Omental fat pad (tissue), 4 donors: ENCODE results near the gene CUX1. TPM values are rescaled to one million over a fixed set of nuclear protein-coding genes. Genes with fewer than 3 reads are reported as not detected.

Experiments
- ATAC-seq: fragments of 150-250 bp; one replicate; pipeline ENCODE4 v1.9.1; 2016; ENCODE audit warnings: mild to moderate bottlenecking, moderate library complexity; ENCODE audit not compliant: low FRiP score
- DNase-seq: peaks from one replicate; pipeline ENCODE4 v3.0.0-alpha.2; 2019; ENCODE audit warnings: low spot score
- total RNA-seq, 4 donors: library from RNA; depleted of rRNA; stranded (reverse); fragments of >200 nt; gene quantifications; one replicate each; pipeline ENCODE4 v1.1.0, GENCODE V29; 2016
- TF ChIP-seq, protein P1 (sequence below), 3 donors: fragments of 450-650 bp; IDR thresholded peaks; one replicate each; pipeline ENCODE4 v1.5.1; 2016 to 2017; ENCODE audit warnings: antibody characterized with exemption in 3 of 3, mild to moderate bottlenecking in 3 of 3, moderate library complexity in 2 of 3

CUX1 gene
- total RNA-seq, 4 donors from 2014 or later: 67.6 to 141 (median 75.7) TPM

DNA sequence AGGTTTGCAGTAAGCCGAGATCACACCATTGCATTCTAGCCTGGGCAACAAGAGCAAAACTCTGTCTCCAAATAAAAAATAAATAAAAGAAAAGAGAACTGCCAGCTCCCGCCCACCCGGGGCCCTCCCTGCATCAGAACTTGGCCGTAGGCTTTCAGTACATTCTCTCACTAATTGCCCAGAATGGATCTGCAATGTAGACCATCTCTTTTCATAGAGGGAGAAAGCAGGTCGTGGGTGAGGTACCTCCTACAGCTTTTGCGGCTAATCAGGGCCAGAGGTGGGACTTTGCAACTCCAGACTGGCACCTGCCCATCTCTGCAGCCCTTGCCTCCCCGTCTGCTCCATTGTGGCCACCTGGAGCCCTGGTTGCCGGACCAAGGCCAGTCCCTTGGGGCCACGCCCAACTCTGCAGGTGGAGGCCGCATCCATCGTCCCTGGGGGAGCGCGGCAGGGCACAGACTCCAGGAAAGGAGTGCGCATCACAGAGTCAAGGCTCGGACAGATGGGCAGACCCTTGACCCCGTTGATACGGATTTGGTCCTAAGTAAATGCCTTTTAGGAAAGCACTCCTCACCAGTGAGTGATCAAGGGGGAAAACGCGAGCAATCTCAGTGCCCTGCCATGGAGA lies 290.2 kb downstream of the CUX1 start:
- TF ChIP-seq, protein P1, sequence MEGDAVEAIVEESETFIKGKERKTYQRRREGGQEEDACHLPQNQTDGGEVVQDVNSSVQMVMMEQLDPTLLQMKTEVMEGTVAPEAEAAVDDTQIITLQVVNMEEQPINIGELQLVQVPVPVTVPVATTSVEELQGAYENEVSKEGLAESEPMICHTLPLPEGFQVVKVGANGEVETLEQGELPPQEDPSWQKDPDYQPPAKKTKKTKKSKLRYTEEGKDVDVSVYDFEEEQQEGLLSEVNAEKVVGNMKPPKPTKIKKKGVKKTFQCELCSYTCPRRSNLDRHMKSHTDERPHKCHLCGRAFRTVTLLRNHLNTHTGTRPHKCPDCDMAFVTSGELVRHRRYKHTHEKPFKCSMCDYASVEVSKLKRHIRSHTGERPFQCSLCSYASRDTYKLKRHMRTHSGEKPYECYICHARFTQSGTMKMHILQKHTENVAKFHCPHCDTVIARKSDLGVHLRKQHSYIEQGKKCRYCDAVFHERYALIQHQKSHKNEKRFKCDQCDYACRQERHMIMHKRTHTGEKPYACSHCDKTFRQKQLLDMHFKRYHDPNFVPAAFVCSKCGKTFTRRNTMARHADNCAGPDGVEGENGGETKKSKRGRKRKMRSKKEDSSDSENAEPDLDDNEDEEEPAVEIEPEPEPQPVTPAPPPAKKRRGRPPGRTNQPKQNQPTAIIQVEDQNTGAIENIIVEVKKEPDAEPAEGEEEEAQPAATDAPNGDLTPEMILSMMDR (IDR thresholded peaks at IDR 0.05): no peak
- no peak for DNase-seq

GRCh38 chr7:102111061-102112041 lies 293.9 kb downstream of the CUX1 start:
- ATAC-seq (peak; percentile 63), DNase-seq (no peak)
- TF ChIP-seq, protein P1 (IDR thresholded peaks at IDR 0.05): no peak

More for the DNA sequence above, 290.2 kb downstream of the CUX1 start:
- no peak for ATAC-seq

GRCh38 chr7:102115181-102115580 lies 297.8 kb downstream of the CUX1 start:
- TF ChIP-seq, protein P1 (IDR thresholded peaks at IDR 0.05): no peak
- no peak for ATAC-seq
- DNase-seq: no peak

GRCh38 chr7:102115931-102116330 lies 298.5 kb downstream of the CUX1 start:
- no peak for DNase-seq
- TF ChIP-seq, protein P1 (IDR thresholded peaks at IDR 0.05): no peak
- no peak for ATAC-seq

DNA sequence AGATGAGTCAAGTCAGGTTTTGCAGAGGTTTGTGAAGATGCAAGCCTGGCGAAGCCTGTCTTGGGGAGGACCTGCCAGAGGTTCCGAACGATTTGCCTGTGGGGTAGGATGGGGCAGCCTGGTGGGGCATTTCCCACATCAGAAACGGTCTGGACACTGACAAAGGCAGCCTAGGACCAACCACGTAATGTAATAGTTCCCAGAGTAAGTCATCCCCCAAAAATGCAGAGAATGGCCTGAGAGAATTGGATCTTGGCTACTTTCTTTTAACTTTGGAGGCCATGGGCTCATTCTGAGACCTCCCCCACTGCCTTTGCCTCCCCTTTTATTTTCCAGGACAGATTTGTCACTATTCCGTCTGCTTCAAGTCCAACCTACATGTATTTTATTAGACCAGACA lies 300.3 kb downstream of the CUX1 start:
- no peak for DNase-seq
- TF ChIP-seq, protein P1 (IDR thresholded peaks at IDR 0.05): no peak
- ATAC-seq: no peak

DNA sequence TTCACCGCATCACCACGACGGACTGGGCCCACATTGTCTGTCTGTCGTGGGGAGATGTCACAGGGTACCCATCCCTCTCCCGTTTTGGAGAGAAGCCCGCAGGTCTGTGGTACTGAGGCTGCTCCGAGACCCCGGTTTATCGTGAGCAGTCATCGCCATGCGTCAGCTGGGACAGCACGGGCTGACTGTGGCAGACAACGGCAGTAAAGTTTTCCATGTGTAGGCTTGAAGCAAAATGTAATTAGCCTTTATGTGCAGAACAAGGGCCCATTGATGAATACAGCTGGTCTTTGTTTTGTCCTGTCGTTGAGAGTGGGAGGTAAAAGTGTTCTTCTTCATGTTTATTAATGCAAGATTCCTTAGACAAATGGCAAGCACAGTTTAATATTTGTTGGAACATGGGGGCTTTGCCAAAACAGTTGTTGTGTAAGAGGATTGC lies 301.8 kb downstream of the CUX1 start:
- DNase-seq (no peak), ATAC-seq (no peak)

More for the DNA sequence above, 301.8 kb downstream of the CUX1 start:
- TF ChIP-seq, protein P1 (IDR thresholded peaks at IDR 0.05): no peak
